HUDEP-2 (cell line): ENCODE results near the gene GRP.
"Not testable (repeated sequence)": the region's sequence is repeated elsewhere in the genome, so short reads cannot be mapped to it uniquely, and the experiment has no call there.

Experiments used
- DNase-seq, 76 experiments: peaks; one replicate each; lab custom pipeline; 2025; ENCODE audit not compliant: unreplicated experiment in 76 of 76; lab: John Stamatoyannopoulos, UW

GRP gene

GRCh38 chr18:59228351-59228750, 8.4 kb downstream of the GRP start:
- DNase-seq: no peak

DNA sequence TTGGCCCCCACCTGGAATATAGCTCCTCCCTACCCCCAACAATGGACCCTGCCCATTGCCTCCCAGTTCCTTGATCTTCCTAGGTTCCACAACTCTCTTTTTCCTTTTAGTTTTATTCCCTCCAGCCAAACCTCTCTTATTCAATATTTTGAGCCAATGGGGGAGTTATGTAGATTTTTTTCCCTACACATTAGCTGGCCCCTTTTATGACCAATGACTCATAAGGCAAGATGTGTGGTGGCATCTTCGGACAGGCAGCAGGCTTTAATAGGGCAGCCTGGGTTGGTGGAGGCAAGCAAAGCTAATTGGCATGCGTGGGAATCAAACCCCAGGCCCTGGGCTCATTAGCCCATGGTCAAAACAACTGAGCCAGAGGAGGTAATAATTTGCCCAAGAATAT, 9.2 kb downstream of the GRP start:
- no peak for DNase-seq

- DNase-seq: no peak
These were observed 9.9 kb downstream of the GRP start for GRCh38 chr18:59229701-59230443.

DNA sequence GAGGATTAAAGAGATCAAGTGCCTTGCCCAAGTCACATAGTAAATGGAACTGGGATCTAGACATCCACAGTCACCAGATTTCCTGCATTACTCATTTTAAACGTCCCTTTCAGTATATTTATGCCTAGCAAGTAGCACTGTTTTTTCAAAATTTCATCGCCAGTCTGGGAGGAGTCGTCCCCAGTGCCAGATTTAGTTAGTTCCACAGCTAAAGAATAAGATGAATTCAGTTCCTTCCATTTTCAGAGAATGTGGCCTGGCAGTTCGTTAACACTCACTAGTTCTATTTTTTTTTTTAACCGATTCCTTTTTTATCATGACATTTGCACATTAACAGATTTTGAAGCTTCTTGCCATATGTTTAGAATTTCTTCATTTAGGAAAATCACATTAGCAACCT, 11.2 kb downstream of the GRP start:
- no peak for DNase-seq

GRCh38 chr18:59231877-59232276, 11.9 kb downstream of the GRP start:
- no peak for DNase-seq

- DNase-seq: no peak
These were observed 12.5 kb downstream of the GRP start for GRCh38 chr18:59232309-59233016.

DNA sequence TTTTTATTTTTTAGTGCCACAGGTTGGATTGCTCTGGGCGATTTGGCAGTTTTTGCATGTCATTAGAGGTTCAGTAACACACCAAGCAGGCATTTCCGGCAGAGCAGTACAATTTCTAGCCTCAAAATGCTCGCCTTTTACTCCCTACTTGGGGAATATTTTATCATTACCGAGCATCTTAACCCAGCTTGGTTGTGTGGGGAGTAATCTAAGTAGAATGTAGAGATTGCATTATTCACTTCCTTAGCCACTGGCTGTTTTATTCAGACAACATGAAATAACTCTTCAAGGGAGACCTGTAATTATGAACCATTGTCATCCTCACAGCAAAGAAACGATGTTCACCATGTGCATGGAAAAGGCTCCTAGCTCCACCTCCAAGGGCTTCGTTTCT, 13.1 kb downstream of the GRP start:
- no peak for DNase-seq

DNA sequence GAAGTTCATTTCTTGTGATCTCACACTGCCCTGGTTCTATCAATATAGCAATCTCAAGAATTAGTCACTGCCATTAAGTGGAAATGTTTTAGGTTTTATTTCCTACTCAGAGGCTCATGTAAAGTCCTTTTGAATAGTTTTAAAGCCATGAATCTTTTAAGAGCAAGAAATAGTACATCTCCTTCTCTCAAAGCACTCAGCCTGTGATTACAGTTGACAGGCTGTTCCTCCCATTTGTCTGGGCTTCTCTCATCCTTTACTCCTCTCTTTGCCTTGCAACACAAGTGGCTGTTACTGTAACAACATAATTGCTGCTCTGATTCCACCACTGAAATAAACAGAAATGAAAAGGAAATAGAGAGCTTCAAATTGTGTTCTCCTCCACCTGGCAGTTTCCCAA, 18.4 kb downstream of the GRP start:
- DNase-seq: no peak

DNA sequence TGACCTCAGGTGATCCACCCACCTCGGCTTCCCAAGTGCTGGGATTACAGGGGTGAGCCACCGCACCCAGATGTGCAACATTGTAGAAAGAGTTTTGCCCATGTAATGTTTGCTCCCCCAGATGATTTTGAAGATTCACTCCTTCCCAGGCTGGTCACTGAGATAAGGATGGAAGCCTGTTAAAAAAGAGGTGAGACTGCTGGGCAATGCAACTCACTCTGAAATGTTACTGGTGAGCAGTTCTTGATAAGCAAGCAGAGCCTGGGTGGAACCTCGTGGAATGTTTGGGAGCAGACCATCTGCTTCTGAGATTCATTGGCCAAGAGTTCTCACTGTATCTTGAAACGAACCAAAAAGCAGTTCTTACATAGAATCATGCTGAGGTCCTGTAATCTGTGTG, 19.7 kb downstream of the GRP start:
- DNase-seq: no peak

DNA sequence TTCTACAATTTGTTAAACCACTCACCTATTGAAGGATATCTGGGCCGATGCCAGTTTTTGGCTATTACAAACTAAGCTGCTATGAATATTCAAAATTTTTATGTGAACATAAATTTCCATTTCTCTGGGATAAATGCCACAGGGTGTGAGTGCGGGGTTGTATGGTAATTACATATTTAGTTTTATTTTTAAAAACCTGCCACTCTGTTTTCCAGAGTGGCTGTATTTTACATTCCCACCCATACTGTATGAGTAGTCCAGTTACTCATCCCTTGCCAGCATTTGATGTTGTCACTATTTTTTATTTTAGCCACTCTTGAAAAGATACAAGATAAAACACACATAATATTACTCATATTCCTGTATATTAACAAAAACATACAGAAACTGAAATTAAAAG, 22.9 kb downstream of the GRP start:
- no peak for DNase-seq

DNA sequence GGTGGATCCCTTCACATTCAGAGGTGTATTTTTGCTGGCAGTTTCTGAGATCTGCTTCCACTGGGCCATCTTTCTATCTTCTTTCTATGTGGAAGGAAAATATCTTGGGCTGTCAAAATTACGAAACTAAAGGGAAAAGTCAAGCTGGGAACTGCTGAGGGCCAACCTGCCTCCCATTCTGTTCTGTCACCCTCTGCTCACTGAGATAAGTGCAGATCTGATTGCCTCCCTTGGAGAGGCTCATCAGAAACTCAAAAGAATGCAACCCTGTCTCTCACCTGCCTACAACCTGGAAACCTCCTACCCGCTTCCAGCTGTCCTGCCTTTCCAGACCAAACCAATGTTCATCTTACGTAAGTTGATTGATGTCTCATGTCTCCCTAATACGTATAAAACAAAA, 26.8 kb downstream of the GRP start:
- no peak for DNase-seq

DNA sequence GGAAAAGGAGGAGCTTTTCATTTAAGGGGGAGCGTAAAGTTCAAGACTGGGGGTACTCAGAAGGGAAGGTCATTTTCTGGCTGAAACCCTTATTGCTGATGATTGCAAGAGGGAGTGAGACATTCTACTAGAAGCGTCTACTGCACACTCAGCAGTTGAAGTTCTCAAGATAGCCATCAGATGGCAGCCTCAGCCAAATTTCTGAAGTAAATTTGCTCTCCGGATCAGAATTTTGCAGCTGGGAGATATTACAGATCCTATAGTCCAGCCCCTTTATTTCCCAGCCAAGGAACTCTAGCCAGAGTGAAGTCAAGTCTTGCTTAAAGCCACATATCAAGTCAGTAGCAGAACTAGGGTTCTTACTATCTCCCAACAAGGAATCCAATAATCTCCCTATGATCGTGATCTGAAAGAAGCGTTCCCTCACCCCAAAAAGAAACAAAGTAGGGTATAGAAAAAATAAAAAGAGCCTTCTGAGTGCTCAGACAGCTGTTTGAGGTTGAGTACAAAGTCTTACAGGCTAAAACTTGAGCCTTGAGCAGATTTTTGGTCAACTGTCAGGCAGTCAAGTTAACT, 29.3 kb downstream of the GRP start:
- peak in 46 of 76 experiments; percentile 1 to 67 (median 16) for DNase-seq

DNA sequence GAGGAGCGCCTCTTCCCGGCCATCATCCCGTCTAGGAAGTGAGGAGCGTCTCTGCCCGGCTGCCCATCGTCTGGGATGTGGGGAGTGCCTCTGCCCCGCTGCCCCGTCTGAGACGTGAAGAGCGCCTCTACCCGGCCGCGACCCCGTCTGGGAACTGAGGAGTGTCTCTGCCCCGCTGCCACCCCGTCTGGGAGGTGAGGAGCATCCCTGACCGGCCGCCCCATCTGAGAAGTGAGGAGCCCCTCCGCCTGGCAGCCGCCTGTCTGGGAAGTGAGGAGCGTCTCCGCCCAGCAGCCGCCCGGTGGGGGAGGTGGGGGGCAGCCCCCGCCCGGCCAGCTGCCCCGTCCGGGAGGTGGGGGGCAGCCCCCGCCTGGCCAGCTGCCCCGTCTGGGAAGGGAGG, 35.5 kb downstream of the GRP start:
- DNase-seq: not testable (repeated sequence)

DNA sequence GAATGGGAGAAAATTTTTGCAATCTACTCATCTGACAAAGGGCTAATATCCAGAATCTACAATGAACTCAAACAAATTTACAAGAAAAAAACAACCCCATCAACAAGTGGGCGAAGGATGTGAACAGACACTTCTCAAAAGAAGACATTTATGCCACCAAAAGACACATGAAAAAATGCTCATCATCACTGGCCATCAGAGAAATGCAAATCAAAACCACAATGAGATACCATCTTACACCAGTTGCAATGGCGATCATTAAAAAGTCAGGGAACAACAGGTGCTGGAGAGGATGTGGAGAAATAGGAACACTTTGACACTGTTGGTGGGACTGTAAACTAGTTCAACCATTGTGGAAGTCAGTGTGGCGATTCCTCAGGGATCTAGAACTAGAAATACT, 41.9 kb downstream of the GRP start:
- DNase-seq: not testable (repeated sequence)

- not testable (repeated sequence) for DNase-seq
These were observed 42.3 kb downstream of the GRP start for GRCh38 chr18:59262243-59262642.

GRCh38 chr18:59263661-59264060, 43.7 kb downstream of the GRP start:
- no peak for DNase-seq

GRCh38 chr18:59264121-59264571, 44.2 kb downstream of the GRP start:
- no peak for DNase-seq

DNA sequence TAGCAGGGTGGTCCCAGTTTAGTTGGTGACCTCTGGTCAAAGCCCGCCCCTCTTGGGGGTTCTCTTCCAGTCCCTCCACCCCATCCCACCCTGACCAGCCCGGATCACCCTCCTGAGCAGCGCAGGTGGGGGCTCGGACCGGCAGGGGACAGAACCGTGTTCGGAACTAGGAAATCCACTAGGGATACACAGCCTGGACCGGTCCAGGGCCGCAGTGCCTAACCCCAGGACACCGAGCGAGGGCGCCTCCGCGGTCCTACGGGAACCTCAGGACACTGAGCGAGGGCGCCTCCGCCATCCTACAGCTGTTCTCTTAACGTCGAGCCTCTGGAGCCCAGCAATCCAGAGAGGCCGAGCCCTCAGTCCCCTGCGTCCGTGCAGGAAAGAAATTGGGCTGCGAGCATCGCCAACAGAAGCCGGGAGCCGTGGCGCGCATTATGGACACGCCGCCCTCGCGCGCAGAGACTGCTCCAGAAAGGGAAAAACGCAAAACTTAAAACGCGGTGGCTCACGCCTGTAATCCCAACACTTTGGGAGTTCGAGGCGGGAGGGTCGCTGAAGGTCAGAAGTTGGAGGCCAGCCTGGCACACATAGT, 44.8 kb downstream of the GRP start:
- DNase-seq: no peak

DNA sequence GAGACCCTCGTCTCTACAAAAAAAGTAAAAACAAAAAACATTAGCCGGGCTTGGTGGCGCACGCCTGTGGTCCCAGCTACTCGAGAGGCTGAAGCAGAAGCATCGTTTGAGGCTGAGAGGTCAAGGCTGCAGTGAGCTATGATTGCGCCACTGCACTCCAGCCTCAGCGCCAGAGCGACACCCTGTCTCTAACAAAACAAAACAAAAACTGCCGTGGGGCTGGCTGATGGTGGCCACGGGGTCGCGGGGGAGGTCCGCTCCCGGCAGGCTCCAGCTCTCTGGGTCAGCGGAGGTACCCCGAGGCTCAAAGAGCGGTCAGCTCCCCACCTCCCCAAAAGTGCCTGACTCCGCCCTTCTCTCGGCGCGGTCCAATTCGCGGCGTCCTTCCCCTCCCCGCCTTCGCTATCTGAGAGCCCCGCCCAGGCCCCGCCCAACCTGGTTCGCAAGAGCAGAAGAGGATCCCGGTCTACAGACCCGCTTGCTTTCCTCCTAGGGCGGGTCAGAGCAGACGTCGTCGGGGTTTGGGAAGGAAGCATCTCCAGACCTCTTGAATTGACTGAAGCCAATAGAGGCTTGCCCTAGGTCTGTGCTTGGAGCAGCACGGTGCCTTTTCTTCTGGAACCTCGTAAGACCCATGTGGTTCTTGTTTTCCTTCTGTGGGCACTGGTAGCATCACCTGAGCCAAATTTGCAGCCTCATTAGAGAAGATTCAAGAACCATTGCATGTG, 45.5 kb downstream of the GRP start:
- DNase-seq: peak in 27 of 76 experiments; percentile 2 to 41 (median 16)

DNA sequence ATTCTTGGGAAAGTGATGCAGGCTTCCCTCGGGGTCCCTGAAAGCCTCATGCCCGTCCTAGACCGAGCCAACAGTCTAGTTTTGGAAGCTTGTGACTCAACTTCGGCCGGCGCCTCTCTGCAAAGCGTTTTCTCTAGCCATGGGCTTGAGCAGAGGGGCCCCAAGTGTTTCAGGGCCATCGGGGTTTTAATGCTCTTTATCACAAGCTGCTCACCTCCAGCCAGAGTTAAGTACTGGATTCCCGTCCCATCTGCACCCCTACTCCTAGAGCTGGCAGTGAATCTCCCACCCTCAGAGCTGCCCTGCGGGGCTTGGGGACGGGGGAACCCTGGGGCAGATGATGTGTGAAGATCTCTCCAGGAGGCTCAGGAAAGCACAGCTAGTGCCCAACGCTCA, 46.0 kb downstream of the GRP start:
- DNase-seq: no peak

DNA sequence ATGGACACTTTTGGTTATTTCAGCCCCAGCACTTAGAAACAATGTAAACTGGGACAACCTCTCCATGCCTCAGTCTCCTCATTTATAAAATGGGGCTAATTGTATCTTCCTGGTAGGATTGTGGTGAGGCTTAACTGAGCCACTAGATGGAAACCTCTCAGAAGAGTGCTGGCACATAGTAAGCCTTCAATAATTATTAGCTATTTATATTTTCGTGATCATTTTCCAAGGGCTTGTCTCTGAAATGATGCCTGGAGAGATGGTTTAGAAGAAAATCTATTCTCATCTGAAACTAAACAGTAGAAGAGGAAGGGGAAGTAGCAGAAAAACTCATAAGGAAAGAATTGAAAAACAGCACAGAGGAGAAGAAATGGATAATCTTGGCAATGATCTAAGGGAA, 46.5 kb downstream of the GRP start:
- DNase-seq: no peak
